Neural cell (in vitro differentiated cells): ENCODE measurements around the gene SLC26A9. TPM values are rescaled to one million over a fixed set of nuclear protein-coding genes. Genes with fewer than 3 reads are reported as not detected.

Experiments
- H2AFZ ChIP-seq: fragments of 200-600, 300-800 bp; sonication (generic), shearing (Covaris generic); 2 replicates; pipeline ENCODE4 v1.6.0; 2014; ENCODE audit warnings: low read depth, mild to moderate bottlenecking, antibody characterized with exemption, low read length, moderate library complexity
- H3F3A ChIP-seq: fragments of 200-600 bp; shearing (Covaris generic); 2 replicates; pipeline ENCODE4 v1.6.1; 2016; ENCODE audit warnings: mild to moderate bottlenecking, moderate library complexity, mixed read lengths, antibody characterized with exemption, low read length; ENCODE audit not compliant: insufficient read depth, poor library complexity, severe bottlenecking
- H3K27ac ChIP-seq: fragments of 200-600, 300-800 bp; sonication (generic), shearing (Covaris generic); 2 replicates; pipeline ENCODE4 v1.5.1; 2014; ENCODE audit warnings: mild to moderate bottlenecking, low read length, moderate library complexity
- H3K27me3 ChIP-seq: fragments of 300-800, 200-600 bp; sonication (generic), shearing (Covaris generic); 2 replicates; pipeline ENCODE4 v1.6.0; 2014; ENCODE audit warnings: mild to moderate bottlenecking, low read depth, low read length, moderate library complexity; ENCODE audit not compliant: insufficient read depth
- H3K36me3 ChIP-seq: fragments of 300-800, 200-600 bp; sonication (generic), shearing (Covaris generic); 2 replicates; pipeline ENCODE4 v1.5.1; 2014; ENCODE audit warnings: mild to moderate bottlenecking, antibody characterized with exemption, low read length, moderate library complexity; ENCODE audit not compliant: insufficient read depth
- H3K4me2 ChIP-seq: fragments of 300-800, 200-600 bp; sonication (generic), shearing (Covaris generic); 2 replicates; pipeline ENCODE4 v1.6.0; 2014; ENCODE audit warnings: mild to moderate bottlenecking, low read length
- H3K4me3 ChIP-seq: fragments of 300-800, 200-600 bp; sonication (generic), shearing (Covaris generic); 2 replicates; pipeline ENCODE4 v1.5.1; 2014; ENCODE audit warnings: mild to moderate bottlenecking, low read length, moderate library complexity
- H3K79me2 ChIP-seq: fragments of 200-600 bp; shearing (Covaris generic); replicated peaks from 2 replicates; pipeline ENCODE4 v1.6.0; 2014; ENCODE audit warnings: mild to moderate bottlenecking, low read length, moderate library complexity; ENCODE audit not compliant: insufficient read depth
- H3K9ac ChIP-seq: fragments of 300-800, 200-600 bp; sonication (generic), shearing (Covaris generic); 2 replicates; pipeline ENCODE4 v1.6.1; 2016; ENCODE audit warnings: mild to moderate bottlenecking, low read length, mixed read lengths
- H3K9me2 ChIP-seq: fragments of 200-600 bp; shearing (Covaris generic); 2 replicates; pipeline ENCODE4 v1.6.1; 2016; ENCODE audit warnings: mild to moderate bottlenecking, low read length, mixed read lengths; ENCODE audit not compliant: insufficient read depth
- H3K9me3 ChIP-seq: fragments of 200-600, 300-800 bp; sonication (generic), shearing (Covaris generic); 2 replicates; pipeline ENCODE4 v1.6.1; 2016; ENCODE audit warnings: mild to moderate bottlenecking, mixed run types, low read length, moderate library complexity, mixed read lengths
- H4K20me1 ChIP-seq: fragments of 200-600 bp; shearing (Covaris generic); 2 replicates; pipeline ENCODE4 v1.6.1; 2016; ENCODE audit warnings: mild to moderate bottlenecking, mixed run types; ENCODE audit not compliant: insufficient read depth
- CTCF ChIP-seq: fragments of 450-650 bp; IDR thresholded peaks from 2 replicates; pipeline ENCODE4 v1.5.1; 2014; ENCODE audit warnings: antibody characterized with exemption, mild to moderate bottlenecking, moderate library complexity; ENCODE audit not compliant: poor library complexity, severe bottlenecking
- EP300 ChIP-seq: fragments of 450-650 bp; conservative IDR thresholded peaks from 2 replicates; pipeline ENCODE4 v1.6.1; 2014; ENCODE audit warnings: antibody characterized with exemption, mild to moderate bottlenecking, moderate library complexity; ENCODE audit not compliant: poor library complexity, severe bottlenecking
- EZH2 ChIP-seq: fragments of 200-600, 300-800 bp; shearing (Covaris generic), sonication (generic); IDR thresholded peaks from 2 replicates; pipeline ENCODE4 v1.6.1; 2014; ENCODE audit warnings: antibody characterized with exemption, low read length, borderline replicate concordance, mild to moderate bottlenecking; ENCODE audit not compliant: insufficient read depth, poor library complexity, severe bottlenecking
- MXI1 ChIP-seq: fragments of 450-650 bp; conservative IDR thresholded peaks from 2 replicates; pipeline ENCODE4 v1.6.1; 2014; ENCODE audit warnings: antibody characterized with exemption, mild to moderate bottlenecking; ENCODE audit not compliant: poor library complexity, severe bottlenecking
- POLR2AphosphoS5 ChIP-seq: IDR thresholded peaks from 2 replicates; pipeline ENCODE4 v1.6.1; 2012
- RAD21 ChIP-seq: fragments of 450-650 bp; conservative IDR thresholded peaks from 2 replicates; pipeline ENCODE4 v1.6.1; 2014; ENCODE audit warnings: antibody characterized with exemption, mild to moderate bottlenecking, moderate library complexity
- REST ChIP-seq: IDR thresholded peaks from 2 replicates; pipeline ENCODE4 v1.6.1; 2012; ENCODE audit warnings: borderline replicate concordance
- SMC3 ChIP-seq: fragments of 450-650 bp; conservative IDR thresholded peaks from 2 replicates; pipeline ENCODE4 v1.6.1; 2014; ENCODE audit warnings: antibody characterized with exemption, mild to moderate bottlenecking, moderate library complexity; ENCODE audit not compliant: poor library complexity
- TAF1 ChIP-seq: IDR thresholded peaks from 2 replicates; pipeline ENCODE4 v1.6.1; 2012; ENCODE audit warnings: low read depth
- polyA plus RNA-seq: library from polyadenylated mRNA; depleted of rRNA; stranded (reverse); fragments of >200 nt; gene quantifications from 2 replicates; pipeline ENCODE4 v1.2.3, GENCODE V29; 2014

SLC26A9 gene
- polyA plus RNA-seq, 1 donor from 2014 or later = not detected

- Histone ChIP-seq H3K9me2 (no peaks in the 10 kb centered on the region), H3K9me3 (no peaks in the 10 kb centered on the region), H3K27ac (no peak overlapping the region), H3K4me3 (no peak overlapping the region), H3F3A (no peaks in the 10 kb centered on the region), H3K9ac (no peak overlapping the region), H3K4me2 (no peak overlapping the region), H3K36me3 (no peaks in the 10 kb centered on the region), H2AFZ (no peak overlapping the region), H3K79me2 (no peaks in the 10 kb centered on the region), H4K20me1 (no peaks in the 10 kb centered on the region), H3K27me3 (no peaks in the 10 kb centered on the region)
- TF ChIP-seq MXI1 = no peak
- TF ChIP-seq REST = no peak
- TF ChIP-seq RAD21 = no peak
- TF ChIP-seq EP300 = no peak
- TF ChIP-seq TAF1 = no peak
- no peak for TF ChIP-seq EZH2
- no peak for TF ChIP-seq SMC3
- TF ChIP-seq POLR2AphosphoS5 = no peak
- TF ChIP-seq CTCF = no peak
Measured at GRCh38 chr1:205914730-205915129, 28.5 kb downstream of the SLC26A9 start.

GRCh38 chr1:205914155-205914507 is 29.1 kb downstream of the SLC26A9 start:
- no peaks in the 10 kb centered on the region for H4K20me1 ChIP-seq
- no peak overlapping the region for H3K27ac ChIP-seq
- no peak for TF ChIP-seq EZH2
- TF ChIP-seq EP300 = no peak
- TF ChIP-seq POLR2AphosphoS5 = no peak
- no peak for TF ChIP-seq CTCF
- no peak for TF ChIP-seq MXI1
- no peak for TF ChIP-seq RAD21
- TF ChIP-seq TAF1 = no peak
- no peak for TF ChIP-seq SMC3
- no peak for TF ChIP-seq REST
- no peaks in the 10 kb centered on the region for H3K36me3 ChIP-seq
- no peak overlapping the region for H2AFZ ChIP-seq
- no peaks in the 10 kb centered on the region for H3K9me2 ChIP-seq
- H3K4me3 ChIP-seq = no peak overlapping the region
- no peaks in the 10 kb centered on the region for H3K79me2 ChIP-seq
- H3K9me3 ChIP-seq = no peaks in the 10 kb centered on the region
- no peaks in the 10 kb centered on the region for H3K27me3 ChIP-seq
- H3K4me2 ChIP-seq = no peak overlapping the region
- H3K9ac ChIP-seq = no peak overlapping the region
- no peaks in the 10 kb centered on the region for H3F3A ChIP-seq
